RWPE1 (cell line): ENCODE data around the gene ISG15.

Experiments
- CTCF ChIA-PET: fragments of 350-600 bp; sonication (Branson Sonifier 250); formaldehyde crosslinking; extraction: SDS; loops from one replicate; lab custom pipeline; 2021; lab: Yijun Ruan, JAX
- POLR2A ChIA-PET: fragments of 400-600 bp; formaldehyde crosslinking; extraction: SDS; loops from one replicate; lab custom pipeline; 2020; ENCODE audit warnings: antibody characterized with exemption; ENCODE audit not compliant: low non-redundant PET; lab: Yijun Ruan, JAX
- DNase-seq: peaks from one replicate; pipeline ENCODE4 v3.0.0; 2012; ENCODE audit warnings: low spot score
- H3K27ac ChIP-seq: fragments of 450-650 bp; 2 replicates; pipeline ENCODE4 v1.5.1; 2017
- CTCF ChIP-seq: fragments of 450-650 bp; conservative IDR thresholded peaks from 2 replicates; pipeline ENCODE4 v1.5.1; 2017; ENCODE audit warnings: low read depth, mild to moderate bottlenecking

The ISG15 gene

GRCh38 chr1:971751-972506 lies 41.4 kb upstream of the ISG15 start:
- POLR2A ChIA-PET, result no interaction called here
- H3K27ac ChIP-seq, result no peak overlapping the region
- CTCF ChIA-PET, result interaction anchor here (0.9 kb wide), 1 partner anchor 30 kb away, joined by 4 read pairs; no protein-coding TSS in a partner anchor
- no peak for TF ChIP-seq CTCF
- DNase-seq, result no peak

- POLR2A ChIA-PET, result no interaction called here
- no peak for DNase-seq
Measured at GRCh38 chr1:972726-973458, 40.4 kb upstream of the ISG15 start.

GRCh38 chr1:973459-974292 lies 39.6 kb upstream of the ISG15 start:
- ChIA-PET POLR2A (no interaction called here), CTCF (no interaction called here)
- H3K27ac ChIP-seq, result no peak overlapping the region
- TF ChIP-seq CTCF, result no peak
- DNase-seq, result no peak

More at GRCh38 chr1:972726-973458, 40.4 kb upstream of the ISG15 start:
- CTCF ChIA-PET, result no interaction called here
- TF ChIP-seq CTCF, result no peak
- H3K27ac ChIP-seq, result no peak overlapping the region

GRCh38 chr1:974293-974640 lies 39.0 kb upstream of the ISG15 start:
- ChIA-PET CTCF (no interaction called here), POLR2A (no interaction called here)
- H3K27ac ChIP-seq, result no peak overlapping the region
- no peak for TF ChIP-seq CTCF
- no peak for DNase-seq

- CTCF ChIA-PET, result interaction anchor here (1.3 to 1.8 kb wide), 2 partner anchors 69 to 105 kb away, joined by 5 to 9 read pairs; no protein-coding TSS in a partner anchor
- no peak for DNase-seq
- POLR2A ChIA-PET, result no interaction called here
- H3K27ac ChIP-seq, result no peak overlapping the region
- no peak for TF ChIP-seq CTCF
Measured at GRCh38 chr1:974687-975328, 38.5 kb upstream of the ISG15 start.
